Fibroblast of peridontal ligament (primary cell): Measurements from ENCODE around the gene CPA1.

Experiments used
- DNase-seq: peaks from one replicate; pipeline ENCODE4 v3.0.0-alpha.2; 2010; ENCODE audit errors: extremely low read depth

The CPA1 gene

GRCh38 chr7:130356121-130356875 is 24.0 kb upstream of the CPA1 start:
- peak; percentile 93 for DNase-seq

GRCh38 chr7:130356876-130357611 is 23.2 kb upstream of the CPA1 start:
- DNase-seq = peak; percentile 59

DNA sequence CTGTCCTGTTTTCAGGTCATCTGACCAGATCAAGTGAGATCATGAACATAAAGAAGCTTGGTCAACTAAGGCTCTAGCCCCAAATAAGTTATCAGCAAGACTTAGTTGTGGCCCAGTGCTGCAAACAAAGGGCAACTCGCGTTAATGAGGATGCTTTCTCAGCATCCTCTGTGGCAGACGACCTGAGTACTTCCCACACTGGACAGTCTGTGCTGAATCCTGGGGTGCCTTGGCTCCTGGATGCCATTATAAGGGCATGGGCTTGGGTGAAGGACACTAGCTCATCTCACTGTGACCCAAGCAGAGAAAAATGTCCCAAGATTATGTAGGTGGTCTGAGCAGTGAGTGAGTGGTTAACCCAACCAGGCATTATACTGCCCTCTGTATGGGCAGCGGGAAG is 21.8 kb upstream of the CPA1 start:
- no peak for DNase-seq

DNA sequence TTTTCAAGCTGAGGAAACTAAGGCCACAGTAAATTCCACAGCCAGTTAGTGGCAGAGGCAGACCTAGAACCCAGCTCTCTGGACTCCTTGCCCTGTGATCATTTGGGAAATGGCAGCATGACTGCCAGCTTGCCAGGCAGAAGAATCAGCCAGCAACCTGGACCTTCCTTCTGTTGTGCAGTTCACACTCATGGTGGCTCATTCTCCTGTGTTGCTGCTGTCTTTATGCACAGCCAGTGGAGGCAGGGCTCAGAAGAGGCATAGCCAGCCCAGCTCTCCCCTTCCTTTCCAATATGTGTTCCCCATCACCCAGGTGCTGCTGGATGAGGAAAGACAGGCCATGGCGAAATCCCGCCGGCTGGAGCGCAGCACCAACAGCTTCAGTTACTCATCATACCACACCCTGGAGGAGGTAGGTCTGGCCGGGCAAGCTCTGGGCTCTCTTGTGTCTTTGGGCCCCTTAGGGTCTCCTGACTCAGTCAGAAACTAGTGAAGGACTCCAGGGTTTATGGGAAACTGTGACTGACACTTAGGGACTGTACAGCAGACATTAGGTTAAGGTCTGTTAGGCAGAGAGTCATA is 20.9 kb upstream of the CPA1 start:
- DNase-seq = no peak

DNA sequence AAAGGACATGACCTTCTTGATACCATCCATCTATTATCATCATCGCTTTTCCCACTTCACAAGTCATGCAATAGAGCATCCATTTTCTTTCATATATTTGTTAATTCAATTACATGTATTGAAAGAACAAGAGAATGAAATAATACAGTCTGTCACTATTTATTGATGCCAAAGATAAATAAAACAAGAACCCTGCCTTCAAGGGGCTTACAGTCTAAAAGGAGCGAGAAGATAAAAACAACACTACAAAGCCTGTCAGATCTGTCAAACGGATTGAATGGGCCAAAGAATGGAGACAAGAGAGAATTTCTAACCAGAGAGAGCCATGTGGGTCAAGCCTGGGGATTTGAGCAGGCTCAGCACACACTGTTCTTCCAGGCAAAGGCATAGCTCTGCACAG is 19.8 kb upstream of the CPA1 start:
- no peak for DNase-seq

- DNase-seq = no peak
These were observed 18.6 kb upstream of the CPA1 start for GRCh38 chr7:130361681-130362080.

- no peak for DNase-seq
These were observed 18.0 kb upstream of the CPA1 start for GRCh38 chr7:130362251-130362816.

DNA sequence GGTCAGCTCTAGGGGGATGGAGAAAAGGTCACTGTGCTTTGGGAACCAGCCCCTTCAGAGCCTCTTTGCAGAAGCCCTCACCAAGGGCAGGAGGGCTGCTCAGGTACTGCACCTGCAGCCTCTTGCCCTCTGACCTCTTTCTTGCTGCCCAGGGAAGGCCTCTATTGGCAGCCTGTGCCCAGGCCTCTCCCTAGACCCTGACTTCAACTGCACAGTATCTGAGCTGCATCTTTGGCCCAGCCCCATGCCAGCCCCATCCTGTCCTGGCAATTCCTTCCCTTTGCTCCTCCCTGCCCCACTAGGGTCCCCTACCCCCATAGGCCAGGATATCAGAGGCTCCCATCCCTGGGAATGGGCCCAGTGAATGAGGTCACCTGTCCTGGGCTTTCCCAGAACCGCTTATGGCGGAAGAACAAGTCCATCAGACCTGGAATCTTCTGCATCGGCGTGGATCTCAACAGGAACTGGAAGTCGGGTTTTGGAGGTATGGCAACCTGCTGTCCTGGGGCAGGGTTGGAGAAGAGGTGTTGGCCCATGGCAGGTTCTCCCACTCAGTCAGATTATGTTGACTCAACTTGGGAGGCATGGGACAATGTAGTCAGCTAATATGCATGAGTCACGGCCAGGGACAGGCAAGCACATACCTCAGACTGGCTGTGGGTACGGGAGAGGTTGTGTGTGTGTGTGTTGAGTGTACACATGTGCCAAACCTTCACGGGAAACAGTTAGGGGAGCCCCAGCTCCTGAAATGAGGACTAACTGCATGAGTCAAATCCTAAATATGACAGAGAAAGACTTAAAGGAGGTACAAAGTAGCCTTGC is 17.1 kb upstream of the CPA1 start:
- DNase-seq = peak; percentile 87

- no peak for DNase-seq
These were observed 15.8 kb upstream of the CPA1 start for GRCh38 chr7:130364451-130364850.

GRCh38 chr7:130365088-130365487 is 15.2 kb upstream of the CPA1 start:
- no peak for DNase-seq

DNA sequence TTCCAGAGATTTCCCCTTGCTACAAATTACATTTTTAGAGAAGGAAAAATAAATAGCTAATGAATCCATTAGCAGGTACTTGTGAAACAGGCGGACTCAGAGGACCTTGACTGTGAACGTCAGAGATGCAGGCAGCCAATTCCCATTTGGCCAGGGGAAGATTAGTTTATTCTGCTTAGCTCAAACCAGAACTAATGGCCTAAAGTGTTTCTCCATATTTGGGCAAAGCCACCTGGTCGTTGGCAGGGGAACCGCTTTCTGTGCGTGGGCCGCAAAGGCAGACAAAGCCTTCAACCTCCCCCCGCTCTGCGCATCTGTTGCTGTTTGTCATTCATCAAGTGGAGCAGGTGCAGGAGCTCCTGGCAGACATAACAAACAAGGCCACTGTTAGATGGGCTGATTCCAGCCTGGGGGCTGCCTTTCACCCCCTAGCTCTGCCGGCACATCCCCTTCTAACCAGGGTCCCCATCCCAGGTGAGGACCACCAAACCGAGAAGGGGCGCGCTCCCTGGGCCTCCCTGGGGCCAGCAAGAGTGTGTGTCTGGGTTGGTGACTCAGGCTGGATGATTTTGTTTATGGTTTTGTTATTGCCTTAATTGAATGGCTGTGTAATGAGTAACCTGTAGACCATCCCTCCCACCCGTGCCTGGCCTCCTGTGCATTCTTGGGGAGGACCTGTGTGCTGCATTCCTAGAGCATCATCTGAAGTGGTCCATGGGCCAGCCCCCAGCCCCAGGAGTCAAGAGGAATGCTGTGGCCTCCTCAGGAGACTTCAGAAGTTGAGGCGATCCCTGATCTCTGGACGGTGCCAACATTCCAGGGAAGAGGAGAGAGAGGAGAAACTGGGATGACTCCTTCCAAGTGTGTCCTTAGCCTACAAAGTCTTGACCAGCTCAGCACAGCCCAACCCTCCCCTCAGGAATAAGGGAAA is 14.5 kb upstream of the CPA1 start:
- DNase-seq = peak; percentile 60

GRCh38 chr7:130366564-130366963 is 13.7 kb upstream of the CPA1 start:
- DNase-seq = no peak

DNA sequence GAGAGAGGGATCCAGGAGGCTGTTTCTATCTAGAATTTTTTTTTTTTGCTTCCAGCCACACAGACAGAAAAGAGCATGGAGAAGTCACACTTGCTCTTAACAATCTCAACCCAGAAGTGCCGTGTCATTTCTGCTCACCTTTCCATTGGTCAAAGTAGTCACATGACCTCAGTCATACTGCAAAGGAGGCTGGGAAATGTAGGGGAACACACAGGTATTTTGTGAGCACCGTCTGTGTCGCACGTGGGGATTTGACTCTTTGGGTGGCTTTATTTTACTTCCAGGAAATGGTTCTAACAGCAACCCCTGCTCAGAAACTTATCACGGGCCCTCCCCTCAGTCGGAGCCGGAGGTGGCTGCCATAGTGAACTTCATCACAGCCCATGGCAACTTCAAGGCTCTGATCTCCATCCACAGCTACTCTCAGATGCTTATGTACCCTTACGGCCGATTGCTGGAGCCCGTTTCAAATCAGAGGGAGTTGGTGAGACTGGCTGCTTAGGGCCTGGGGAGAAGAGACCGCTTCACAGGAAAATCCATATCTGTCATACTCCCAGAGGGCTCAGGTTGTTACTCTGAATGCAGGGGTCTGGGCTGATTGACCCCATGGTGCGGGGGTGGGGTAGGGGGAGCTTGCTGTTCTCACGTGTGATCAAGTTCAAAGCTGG is 13.1 kb upstream of the CPA1 start:
- DNase-seq = no peak

GRCh38 chr7:130367836-130368746 is 12.2 kb upstream of the CPA1 start:
- no peak for DNase-seq

- DNase-seq = peak; percentile 86
These were observed 11.1 kb upstream of the CPA1 start for GRCh38 chr7:130369110-130369711.

GRCh38 chr7:130369831-130370550 is 10.3 kb upstream of the CPA1 start:
- no peak for DNase-seq

GRCh38 chr7:130371046-130371445 is 9.2 kb upstream of the CPA1 start:
- peak; percentile 66 for DNase-seq
